DND-41 (cell line): Measurements from ENCODE around the gene DIO1.

ENCODE experiments used
- CTCF ChIP-seq: IDR thresholded peaks from 2 replicates; pipeline ENCODE4 v1.5.1; 2012; ENCODE audit warnings: borderline replicate concordance, low read length, moderate library complexity, mild to moderate bottlenecking; ENCODE audit not compliant: poor library complexity, severe bottlenecking; ENCODE audit errors: extremely low read depth
- EZH2 ChIP-seq: IDR thresholded peaks from 3 replicates; pipeline ENCODE4 v1.6.1; 2012; ENCODE audit warnings: borderline replicate concordance, low read depth, mild to moderate bottlenecking, moderate library complexity, low read length, inconsistent platforms; ENCODE audit not compliant: severe bottlenecking

- TF ChIP-seq CTCF (no peak), EZH2 (no peak)
Observed at GRCh38 chr1:53851571-53852285, 42.3 kb upstream of the DIO1 start.
